NOMO-1 treated with DMSO at 0.1 percent for 48 hours (cell line): ENCODE measurements around the gene SPATA31E1.
"Not testable (repeated sequence)": the region's sequence is repeated elsewhere in the genome, so short reads cannot be mapped to it uniquely, and the experiment has no call there.

ENCODE experiments used
- DNase-seq: peaks from one replicate; lab custom pipeline; 2025; ENCODE audit not compliant: unreplicated experiment; lab: John Stamatoyannopoulos, UW

The SPATA31E1 gene

GRCh38 chr9:87921561-87921960 is 38.9 kb downstream of the SPATA31E1 start:
- DNase-seq: not testable (repeated sequence)

- not testable (repeated sequence) for DNase-seq
Measured at GRCh38 chr9:87923012-87923411, 40.3 kb downstream of the SPATA31E1 start.

GRCh38 chr9:87924851-87925250 is 42.2 kb downstream of the SPATA31E1 start:
- not testable (repeated sequence) for DNase-seq

- DNase-seq: not testable (repeated sequence)
Measured at GRCh38 chr9:87929152-87929551, 46.5 kb downstream of the SPATA31E1 start.

GRCh38 chr9:87934444-87934843 is 51.8 kb downstream of the SPATA31E1 start:
- not testable (repeated sequence) for DNase-seq

- not testable (repeated sequence) for DNase-seq
Measured at GRCh38 chr9:87937352-87937751, 54.7 kb downstream of the SPATA31E1 start.

GRCh38 chr9:87937918-87938317 is 55.2 kb downstream of the SPATA31E1 start:
- not testable (repeated sequence) for DNase-seq

GRCh38 chr9:87938336-87938735 is 55.7 kb downstream of the SPATA31E1 start:
- DNase-seq: not testable (repeated sequence)
